ENCODE measurements around the gene PPP2R2C.

Gene PPP2R2C

GRCh38 chr4:6446538-6447451 is 25.6 kb downstream of the PPP2R2C start:
- H3K4me3 ChIP-seq (ENCODE audit: low read depth, low read length): no peak overlapping the region
- DNase-seq (ENCODE audit: low read depth): no peak
- TF ChIP-seq CTCF (IDR thresholded peaks at IDR 0.05; ENCODE audit: control insufficient read depth, extremely low read depth, insufficient read depth): no peak

- H3K4me3 ChIP-seq (ENCODE audit: low read depth, low read length): no peak overlapping the region
- DNase-seq (ENCODE audit: low read depth): no peak
- no peak for TF ChIP-seq CTCF (IDR thresholded peaks at IDR 0.05; ENCODE audit: control insufficient read depth, extremely low read depth, insufficient read depth)
Observed at GRCh38 chr4:6446130-6446482, 26.3 kb downstream of the PPP2R2C start.

GRCh38 chr4:6445403-6446129 is 26.8 kb downstream of the PPP2R2C start:
- no peak for TF ChIP-seq CTCF (IDR thresholded peaks at IDR 0.05; ENCODE audit: control insufficient read depth, extremely low read depth, insufficient read depth)
- no peak for DNase-seq (ENCODE audit: low read depth)
- no peak overlapping the region for H3K4me3 ChIP-seq (ENCODE audit: low read depth, low read length)

- DNase-seq (ENCODE audit: low read depth): no peak
- no peak for TF ChIP-seq CTCF (IDR thresholded peaks at IDR 0.05; ENCODE audit: control insufficient read depth, extremely low read depth, insufficient read depth)
- no peak overlapping the region for H3K4me3 ChIP-seq (ENCODE audit: low read depth, low read length)
Observed at GRCh38 chr4:6444582-6444981, 27.8 kb downstream of the PPP2R2C start.

GRCh38 chr4:6443035-6444023 is 29.1 kb downstream of the PPP2R2C start:
- H3K4me3 ChIP-seq (ENCODE audit: low read depth, low read length): no peak overlapping the region
- no peak for DNase-seq (ENCODE audit: low read depth)
- TF ChIP-seq CTCF (IDR thresholded peaks at IDR 0.05; ENCODE audit: control insufficient read depth, extremely low read depth, insufficient read depth): no peak

- no peak for TF ChIP-seq CTCF (IDR thresholded peaks at IDR 0.05; ENCODE audit: control insufficient read depth, extremely low read depth, insufficient read depth)
- no peak for DNase-seq (ENCODE audit: low read depth)
Observed at GRCh38 chr4:6442555-6442954, 29.9 kb downstream of the PPP2R2C start.

More at GRCh38 chr4:6442555-6442954, 29.9 kb downstream of the PPP2R2C start:
- H3K4me3 ChIP-seq (ENCODE audit: low read depth, low read length): no peak overlapping the region
